HG03520 (cell line): Measurements from ENCODE around the gene TRUB2.

Experiments used
- ATAC-seq: cut with Tn5 transposase; IDR thresholded peaks from one replicate; pipeline ENCODE4 v1.9.1; 2021; ENCODE audit warnings: mild to moderate bottlenecking, moderate library complexity; ENCODE audit not compliant: unreplicated experiment

Gene TRUB2, protein sequence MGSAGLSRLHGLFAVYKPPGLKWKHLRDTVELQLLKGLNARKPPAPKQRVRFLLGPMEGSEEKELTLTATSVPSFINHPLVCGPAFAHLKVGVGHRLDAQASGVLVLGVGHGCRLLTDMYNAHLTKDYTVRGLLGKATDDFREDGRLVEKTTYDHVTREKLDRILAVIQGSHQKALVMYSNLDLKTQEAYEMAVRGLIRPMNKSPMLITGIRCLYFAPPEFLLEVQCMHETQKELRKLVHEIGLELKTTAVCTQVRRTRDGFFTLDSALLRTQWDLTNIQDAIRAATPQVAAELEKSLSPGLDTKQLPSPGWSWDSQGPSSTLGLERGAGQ

DNA sequence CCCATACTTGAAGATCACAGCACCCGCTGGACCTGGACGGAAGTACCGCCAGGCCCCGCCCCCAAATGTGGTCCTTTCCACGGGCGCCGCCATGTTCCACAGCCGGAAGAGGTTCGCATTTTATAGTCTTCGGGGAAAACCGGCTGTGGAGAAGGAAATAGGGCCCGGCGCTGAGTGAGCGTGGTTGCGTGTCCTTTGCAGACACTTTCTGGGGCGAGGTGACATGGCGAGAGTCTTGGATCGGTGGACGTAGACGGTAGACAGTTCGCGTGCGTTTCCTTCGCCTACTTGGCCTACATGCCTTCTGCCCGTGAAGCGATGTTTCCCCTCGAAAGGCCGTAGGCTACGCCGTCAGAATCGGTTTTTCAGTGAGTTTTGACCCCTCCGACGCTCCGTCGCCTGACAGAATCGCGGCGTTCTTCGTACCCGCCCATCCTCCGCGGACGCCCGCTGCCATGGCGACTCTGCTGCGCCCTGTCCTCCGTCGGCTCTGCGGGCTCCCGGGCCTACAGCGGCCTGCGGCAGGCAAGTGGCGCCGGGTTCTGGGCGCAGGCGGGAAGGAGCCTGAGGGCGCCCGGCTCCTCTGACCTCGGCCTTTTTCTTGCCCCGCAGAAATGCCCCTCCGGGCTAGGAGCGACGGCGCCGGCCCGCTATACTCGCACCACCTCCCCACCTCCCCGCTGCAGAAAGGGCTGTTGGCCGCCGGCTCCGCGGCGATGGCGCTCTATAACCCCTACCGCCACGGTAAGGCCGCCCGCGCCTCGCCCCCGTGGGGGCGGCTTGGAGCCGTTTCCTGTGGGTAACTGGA lies at the start of gene TRUB2, which contains the start of gene COQ4:
TRUB2 (minus strand) TSS at position 44 of the 808 bp plus-strand sequence; CDS start at position 5, 39 bp downstream.
COQ4 (plus strand) TSS at position 436 of the 808 bp plus-strand sequence; CDS start at position 456, 20 bp downstream.
- peak; percentile 72 for ATAC-seq

DNA sequence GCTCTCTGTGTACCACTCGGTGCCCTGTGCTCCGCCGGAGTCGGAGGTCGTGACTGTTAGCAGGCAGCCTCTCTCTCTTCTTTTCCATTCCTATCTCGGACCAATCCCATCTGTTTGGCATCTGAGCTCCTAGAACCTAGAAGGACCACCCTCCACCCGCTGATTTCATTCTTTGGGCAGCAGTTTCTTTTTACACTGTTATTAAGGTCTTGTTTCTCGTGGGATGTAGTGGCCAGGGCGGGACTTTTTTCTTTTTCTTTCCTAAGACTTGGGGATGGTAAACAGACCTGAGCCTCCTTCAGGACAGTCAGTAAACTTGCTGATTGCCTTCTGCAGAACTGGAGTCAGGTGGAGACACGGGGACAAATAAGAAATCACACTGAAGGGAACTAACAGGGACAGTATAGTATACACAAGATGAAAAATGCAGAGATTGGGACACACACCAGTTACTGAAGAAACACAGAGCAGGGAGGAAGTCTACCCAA lies 49.4 kb upstream of the TRUB2 start:
- no peak for ATAC-seq

DNA sequence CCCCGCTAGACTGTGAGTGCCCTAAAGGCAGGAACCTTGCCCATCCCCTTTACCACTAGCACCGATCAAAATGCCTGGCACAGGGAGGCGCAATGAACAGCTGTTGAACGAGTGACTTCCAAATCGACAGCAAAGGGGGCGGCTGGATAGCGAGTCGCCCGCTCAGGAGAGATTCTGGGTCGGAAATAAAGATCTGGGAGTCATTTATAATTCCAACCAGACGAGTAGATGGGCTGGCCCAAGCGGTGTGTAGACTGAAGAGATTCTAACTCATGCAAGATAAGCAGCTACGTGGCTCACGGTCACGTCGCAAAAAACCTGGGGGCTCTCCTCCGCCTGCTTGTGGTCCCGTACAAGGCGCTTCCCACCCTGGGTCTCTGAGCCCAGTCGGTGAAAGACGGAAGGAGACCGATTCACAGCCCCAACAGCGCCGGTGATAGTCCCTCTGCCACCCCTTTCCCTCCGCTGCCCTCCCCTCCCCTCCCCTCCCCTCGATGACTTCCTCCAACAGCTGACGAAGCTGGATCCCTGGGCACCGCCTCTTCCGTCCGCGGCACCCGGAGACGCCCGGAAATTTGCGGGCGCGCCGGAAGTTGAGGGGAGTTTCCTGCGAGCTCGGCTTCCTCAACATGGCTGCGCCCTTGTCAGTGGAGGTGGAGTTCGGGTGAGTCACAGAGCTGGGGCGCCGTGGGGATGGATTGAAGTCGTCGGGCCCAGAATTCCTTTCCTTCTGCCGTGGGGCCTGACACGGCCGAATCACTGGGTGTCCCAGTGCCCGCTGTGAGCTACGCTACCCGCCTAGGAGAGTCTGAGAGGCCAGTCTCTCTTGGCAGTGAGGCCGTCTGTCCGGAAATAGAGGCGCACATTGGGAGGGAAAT lies 48.7 kb upstream of the TRUB2 start, which contains the start of gene URM1:
URM1 (plus strand) TSS at position 623 of the 878 bp plus-strand sequence; CDS start at position 630, 7 bp downstream.
- peak; percentile 84 for ATAC-seq

DNA sequence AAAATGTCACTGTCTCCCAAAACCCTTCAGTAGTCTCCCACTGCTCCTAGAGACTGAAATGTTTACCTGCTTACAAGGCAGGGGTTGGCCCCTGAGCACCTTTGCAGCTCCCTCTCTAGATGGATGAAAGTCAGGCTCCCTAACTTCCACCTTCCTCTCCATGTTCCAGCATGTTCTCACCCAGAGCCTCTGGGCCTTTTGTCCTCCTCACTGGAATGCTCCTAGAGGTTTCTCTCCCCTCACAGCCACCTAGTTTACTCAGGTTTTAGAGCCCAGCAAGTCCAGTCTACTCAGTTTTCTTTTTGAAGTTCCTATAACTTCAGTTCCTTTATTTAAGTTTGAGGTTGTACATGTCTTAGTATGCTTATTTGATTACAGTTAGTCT lies 48.1 kb upstream of the TRUB2 start:
- no peak for ATAC-seq

DNA sequence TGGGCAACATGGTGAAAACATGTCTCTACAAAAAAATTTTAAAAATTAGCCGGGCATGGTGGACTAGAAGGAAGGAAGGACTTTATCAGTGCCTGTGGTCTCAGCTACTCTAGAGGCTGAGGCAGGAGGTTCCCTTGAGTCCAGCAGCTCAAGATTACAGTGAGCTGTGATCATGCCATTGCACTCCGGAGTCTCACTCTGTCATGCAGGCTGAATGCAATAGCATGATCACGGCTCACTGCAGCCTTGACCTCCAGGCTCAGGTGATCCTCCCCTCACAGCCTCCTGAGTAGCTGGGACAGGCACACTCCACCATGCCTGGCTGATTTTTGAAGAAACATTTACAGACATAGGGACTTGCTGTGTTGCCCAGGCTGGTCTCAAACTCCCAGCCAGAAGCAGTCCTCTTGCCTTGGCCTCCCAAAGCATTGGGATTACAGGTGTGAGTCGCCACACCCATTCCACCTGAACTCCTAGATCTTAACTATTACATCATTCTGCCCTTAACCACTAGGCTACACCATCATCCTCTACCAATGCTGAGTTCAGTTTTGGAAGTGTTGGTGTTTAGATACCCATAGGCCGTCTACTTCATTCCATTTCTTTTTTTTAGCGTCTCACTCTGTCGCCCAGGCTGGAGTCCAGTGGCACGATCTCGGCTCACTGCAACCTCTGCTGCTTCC lies 46.9 kb upstream of the TRUB2 start:
- ATAC-seq = no peak

DNA sequence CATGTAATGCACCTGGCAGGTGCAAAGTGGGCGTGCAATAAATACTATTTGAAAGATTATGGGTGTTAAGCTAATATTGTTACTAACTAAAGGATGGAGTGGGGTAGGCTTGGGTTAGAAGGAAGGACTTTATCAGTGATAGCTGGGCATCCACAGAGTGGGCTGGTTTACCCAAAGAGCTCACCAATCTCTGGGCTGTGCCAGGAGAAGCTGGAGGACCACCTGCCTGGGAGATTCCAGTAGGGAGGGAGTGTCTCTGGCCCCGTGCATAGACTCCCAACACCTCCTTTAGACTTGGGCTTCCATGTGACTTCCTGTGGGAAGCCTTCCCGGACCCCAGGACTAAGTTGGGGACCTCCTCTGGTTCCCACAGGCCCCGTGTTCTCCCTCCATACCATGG lies 43.3 kb upstream of the TRUB2 start:
- no peak for ATAC-seq

DNA sequence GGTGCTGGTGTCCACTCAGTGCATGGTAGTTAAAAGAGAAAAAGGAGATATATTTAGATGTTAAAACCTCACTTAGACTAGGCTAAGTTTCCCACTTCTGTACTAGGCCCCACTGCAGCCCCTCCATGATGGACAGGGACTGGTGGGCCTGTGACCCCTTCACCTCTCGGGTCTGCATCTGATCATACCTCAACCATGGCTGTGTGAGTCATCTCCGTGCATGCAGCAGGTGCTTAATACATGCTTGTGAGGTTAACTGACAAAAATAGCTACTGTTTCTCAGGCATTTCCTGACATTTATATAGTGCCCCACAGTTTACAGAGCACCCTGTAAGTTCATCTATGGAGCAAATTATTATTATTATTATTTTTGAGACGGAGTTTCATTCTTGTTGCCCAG lies 40.5 kb upstream of the TRUB2 start:
- ATAC-seq = no peak

DNA sequence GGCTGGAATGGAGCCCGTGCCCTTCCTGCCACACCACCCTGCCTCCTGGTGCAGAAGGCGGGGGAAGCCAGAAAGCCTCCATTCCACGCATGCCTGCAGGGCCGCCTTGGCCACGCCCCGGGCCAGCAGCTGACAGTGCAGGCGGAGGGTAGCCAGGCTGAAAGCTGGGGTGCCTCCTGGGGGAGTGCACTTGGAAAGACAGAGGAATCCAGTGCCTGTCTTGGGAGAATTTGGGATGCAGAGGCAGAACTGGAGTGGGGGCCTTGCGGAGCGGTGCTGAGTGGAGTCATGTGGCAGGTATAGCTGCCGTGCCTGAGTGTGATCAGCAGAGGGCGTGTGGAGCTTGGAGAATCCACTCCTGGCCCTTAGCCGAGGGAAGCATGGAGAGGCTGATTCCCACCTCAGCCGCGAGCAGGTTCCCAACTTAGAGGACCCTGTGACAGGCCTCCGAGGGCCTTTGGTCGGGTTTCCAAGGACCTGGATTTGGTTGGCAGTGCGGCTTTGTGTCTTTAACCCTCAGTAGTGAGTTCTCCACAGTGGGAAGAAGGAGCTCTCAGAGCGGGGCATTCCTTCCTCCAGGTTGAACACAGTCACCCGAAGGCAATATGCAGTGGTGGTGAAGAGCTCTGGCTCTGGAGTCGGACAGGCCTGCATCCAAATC lies 39.9 kb upstream of the TRUB2 start:
- ATAC-seq = no peak

DNA sequence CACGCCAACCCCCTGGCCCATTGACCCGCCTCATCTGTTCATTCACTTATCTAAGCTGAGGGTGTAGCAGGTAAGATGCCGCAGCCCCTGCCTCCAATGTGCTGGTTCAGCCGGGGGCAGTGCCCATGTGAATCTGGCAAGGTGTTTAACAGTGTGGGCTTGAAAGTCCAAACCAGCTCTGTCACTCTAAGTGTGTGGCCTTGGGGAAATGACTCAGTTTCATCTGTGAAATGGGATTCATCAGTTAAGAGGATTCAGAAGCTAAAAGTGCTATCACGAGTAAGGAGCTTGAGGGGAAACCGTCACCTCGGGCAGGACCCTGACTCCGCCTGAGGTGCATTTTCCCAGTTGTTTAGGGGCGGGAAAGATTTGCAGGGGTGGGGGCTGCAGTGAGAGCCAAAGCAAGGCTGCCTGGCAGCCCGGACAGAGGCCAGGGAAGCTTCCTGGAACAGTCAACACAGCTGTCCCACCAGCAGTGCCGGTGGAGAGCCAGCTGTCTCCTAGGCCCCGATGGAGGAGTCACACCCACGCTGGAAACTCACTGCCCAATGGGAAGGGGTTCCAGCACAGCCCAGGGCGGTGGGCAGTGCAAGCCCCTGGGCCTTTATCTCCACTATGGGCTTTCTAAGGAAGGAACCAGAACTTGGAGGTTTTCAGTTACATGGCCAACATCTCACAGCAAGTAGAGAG lies 39.2 kb upstream of the TRUB2 start:
- no peak for ATAC-seq

DNA sequence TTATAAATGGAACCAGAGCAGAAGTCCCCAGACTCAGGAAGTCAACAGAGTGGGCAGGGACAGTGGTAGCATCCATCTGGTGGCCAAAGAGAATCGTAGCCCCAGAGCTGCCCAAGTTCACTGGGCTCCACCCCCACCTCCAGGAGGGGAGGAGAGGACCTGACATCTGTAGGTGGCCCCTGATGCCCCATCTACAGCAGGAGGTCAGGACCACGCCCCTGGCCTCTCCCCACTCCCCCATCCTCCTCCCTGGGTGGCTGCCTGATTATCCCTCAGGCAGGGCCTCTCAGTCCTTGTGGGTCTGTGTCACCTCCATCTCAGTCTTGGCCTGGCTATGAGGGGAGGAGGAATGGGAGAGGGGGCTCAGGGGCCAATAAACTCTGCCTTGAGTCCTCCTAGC lies 38.6 kb upstream of the TRUB2 start:
- no peak for ATAC-seq

DNA sequence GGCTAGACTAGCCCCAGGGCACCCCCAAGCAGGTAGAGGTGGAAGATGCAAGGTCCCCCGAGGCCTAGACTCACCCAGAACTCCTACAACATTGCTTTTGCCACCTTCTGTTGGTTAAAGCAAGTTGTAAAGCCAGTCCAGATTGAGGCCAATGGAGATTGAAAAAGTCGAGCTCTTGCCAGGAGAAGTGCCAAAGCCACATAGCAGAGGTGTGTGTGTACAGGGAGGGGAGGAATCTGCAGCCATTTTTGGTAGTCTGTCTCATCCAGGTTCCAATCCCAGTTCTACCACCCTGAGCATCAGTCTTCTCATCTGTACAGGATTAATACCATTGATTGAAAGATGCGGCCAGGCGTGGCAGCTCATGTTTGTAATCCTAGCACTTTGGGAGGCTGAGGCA lies 36.6 kb upstream of the TRUB2 start:
- ATAC-seq = no peak

DNA sequence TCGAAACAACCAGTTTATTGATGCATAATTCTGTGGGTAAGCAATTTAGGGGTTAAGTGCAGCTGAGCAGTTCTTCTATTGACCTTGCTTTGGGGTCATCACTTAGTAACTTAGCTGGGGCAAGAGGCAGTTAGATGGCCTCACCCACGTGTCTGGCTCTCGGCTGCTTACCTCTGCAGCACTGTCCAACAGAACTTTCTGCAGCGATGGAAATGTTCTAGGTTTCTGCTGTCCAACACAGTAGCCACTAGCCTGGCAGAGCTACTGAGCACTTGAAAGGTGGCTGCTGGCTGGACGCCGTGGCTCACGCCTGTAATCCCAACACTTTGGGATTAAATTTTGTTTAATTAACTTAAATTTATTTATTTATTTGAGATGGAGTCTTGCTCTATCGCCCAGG lies 35.8 kb upstream of the TRUB2 start:
- ATAC-seq = no peak

DNA sequence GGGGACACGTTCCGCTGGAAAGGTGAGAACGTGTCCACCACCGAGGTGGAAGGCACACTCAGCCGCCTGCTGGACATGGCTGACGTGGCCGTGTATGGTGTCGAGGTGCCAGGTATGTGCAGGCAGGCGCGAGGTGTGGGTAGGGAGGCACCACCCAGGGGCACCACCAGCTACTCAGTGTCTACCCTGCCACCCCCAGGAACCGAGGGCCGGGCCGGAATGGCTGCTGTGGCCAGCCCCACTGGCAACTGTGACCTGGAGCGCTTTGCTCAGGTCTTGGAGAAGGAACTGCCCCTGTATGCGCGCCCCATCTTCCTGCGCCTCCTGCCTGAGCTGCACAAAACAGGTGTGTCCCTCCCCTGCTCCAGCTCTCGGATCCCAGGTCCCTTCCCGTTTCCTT lies 33.2 kb upstream of the TRUB2 start:
- ATAC-seq = no peak

DNA sequence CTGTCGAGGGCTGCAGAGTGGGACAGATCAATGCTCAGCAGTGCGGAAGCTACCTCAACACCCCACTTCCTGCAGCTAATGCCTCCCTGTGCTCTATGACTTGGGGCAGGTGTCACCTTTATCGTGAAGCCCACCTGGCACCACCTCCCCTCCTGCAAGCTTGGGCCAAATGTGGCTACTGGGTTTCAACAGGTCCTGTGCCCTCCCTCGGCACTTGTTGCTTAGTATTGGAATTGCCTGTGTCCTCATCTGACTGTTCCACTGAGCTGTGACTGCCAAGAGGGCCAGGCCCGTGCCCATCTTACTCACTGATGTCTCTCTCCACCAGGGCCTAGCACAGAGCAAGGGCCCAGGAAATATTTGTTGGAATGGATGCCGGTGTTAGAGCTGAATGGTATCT lies 27.5 kb upstream of the TRUB2 start:
- no peak for ATAC-seq

DNA sequence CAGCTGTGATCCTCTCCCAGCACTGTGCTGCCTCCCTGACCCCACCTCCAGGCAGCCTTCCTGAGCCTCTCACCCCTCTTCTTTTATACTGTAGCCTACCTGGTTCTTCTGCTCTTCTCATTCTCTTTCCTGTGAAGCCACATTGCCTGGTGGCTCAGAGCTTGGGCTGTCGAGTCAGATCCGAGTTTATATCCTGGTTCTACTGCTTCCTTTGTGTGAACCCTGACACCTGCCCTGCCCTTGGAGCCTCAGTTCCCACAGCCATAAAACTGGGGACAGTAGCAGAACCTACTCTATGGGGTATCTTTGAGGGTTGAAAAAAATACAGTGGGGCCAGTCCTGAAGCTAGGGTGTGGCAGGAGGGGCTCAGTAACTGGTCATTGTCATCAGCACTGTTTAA lies 26.9 kb upstream of the TRUB2 start:
- ATAC-seq = no peak

DNA sequence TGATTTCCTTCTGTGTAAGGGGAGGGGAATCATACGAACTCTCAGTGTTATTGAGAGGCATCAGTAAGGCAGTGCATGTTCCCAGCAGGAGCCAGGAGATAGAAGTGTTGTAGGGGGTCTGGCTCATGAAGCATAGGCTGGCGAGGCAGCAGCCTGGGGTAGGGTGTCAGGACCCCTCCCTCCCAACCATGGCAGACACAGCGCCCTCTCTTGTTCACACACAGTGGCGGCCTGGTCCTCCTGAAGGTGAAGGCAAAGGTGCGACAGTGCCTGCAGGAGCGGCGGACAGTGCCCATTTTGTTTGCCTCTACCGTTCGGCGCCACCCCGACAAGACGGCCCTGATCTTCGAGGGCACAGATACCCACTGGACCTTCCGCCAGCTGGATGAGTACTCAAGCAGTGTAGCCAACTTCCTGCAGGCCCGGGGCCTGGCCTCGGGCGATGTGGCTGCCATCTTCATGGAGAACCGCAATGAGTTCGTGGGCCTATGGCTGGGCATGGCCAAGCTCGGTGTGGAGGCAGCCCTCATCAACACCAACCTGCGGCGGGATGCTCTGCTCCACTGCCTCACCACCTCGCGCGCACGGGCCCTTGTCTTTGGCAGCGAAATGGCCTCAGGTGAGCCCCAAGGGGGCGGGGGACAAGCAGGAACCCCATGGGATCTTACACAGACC lies 22.8 kb upstream of the TRUB2 start:
- no peak for ATAC-seq

DNA sequence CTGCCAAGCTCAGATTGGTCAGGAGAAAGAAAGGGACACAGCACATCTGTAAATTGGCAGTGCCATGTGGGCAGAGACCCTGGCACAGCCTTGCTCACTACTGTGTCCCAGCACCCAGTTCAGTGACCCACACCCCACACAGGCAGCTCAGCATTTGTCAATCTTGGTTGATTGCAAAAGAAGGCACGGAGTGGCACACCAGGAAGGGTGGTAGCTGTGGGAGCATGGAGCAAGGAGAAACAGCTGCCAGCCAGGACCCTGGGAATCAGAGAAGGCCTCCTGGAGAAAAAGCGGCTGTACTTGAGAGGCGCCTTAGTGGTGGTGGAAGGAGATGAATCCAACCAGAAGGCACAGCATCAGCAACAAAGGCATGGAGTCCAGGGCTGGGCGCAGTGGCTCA lies 21.6 kb upstream of the TRUB2 start:
- no peak for ATAC-seq

DNA sequence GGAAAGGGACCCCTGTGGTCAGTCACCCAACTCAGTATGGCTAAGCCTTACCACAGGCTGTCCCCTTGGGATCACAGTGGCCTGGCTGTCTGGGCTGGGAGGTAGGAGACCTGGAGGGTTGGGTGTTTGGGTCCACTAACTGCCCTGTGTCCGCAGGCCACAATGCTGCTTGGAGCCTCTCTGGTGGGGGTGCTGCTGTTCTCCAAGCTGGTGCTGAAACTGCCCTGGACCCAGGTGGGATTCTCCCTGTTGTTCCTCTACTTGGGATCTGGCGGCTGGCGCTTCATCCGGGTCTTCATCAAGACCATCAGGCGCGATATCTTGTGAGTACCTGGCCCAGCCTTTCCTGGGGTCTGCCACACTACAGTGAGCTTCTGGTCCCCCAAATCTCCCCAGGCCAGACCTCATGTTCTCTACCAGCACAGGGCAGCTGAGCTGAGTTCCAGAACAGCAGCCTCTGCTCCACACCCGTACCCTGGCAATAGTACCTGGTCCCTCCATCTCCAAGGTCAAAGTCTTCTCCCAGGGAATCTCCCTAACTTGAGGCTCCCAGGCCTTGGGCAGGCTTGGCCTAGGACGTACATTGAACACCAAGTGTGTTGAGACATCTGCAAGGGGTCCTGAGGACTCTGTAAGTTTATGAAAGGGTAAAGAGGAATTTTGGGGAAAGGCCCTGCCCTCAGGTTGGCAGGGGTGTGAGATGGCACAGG lies 20.9 kb upstream of the TRUB2 start:
- ATAC-seq = no peak
